Activated CD4-positive, alpha-beta T cell treated with anti-CD3 and anti-CD28 coated beads, Interleukin-2, amount 50 U/mL, for 24 hours (primary cell): ENCODE data around the gene PACSIN2.

Experiments used
- DNase-seq, 2 donors: peaks; one replicate each; pipeline ENCODE4 v3.0.0-alpha.2; 2020; ENCODE audit warnings: low read depth in 1 of 2, low spot score in 1 of 2

Gene PACSIN2

DNA sequence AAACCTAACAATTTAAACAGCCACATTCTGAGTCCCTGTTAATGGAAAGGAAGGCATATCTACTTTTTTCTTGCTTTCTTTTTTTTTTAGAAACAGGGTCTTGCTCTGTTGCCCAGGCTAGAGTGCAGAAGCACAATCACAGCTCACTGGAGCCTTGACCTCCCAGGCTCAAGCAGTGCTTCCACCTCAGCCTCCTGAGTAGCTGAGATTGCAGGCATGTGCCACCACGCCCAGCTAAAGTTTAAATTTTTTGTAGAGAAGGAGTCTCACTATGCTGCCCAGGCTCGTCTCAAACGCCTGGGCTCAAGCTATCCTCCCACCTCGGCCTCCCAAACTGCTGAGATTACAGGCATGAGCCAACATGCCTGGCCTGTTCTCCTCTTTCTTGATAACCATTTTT is 183.2 kb downstream of the PACSIN2 start:
- DNase-seq: no peak

DNA sequence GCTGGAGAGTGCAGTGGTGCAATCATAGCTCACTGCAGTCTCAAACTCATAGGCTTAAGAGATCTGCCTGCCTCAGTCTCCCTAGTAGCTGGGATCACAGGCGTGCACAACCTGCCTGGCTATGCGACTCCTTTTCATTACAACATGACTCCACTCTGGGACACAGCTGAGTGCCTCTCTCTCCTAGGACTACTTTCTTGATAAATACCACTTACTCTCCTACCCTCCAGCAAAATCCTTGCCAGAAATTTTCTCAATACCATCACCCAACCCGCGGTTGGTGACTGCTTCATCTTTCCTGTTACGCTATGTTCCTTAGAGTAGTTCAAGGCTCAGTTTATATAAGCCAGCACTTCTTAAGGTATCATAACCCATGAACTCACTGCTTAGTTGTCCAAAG is 184.8 kb downstream of the PACSIN2 start:
- DNase-seq: no peak

DNA sequence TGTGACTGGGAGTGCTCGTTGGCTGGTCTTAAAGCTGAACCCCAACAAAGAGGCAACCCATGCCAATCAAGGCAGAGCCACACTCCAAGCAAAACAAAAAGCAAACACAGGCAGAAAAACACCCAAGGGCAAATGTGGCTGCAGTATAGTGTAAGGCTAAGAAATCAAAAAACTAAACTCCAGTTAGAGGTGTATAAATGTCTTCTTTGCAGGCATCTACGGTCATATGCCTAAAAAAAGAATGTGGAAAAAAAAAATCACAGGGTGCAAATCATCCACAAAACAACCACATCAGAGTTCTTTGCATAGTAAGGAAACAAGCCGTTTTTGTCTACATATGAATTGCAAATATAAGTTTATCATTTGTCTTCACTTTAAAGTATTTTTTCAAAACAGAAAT is 185.6 kb downstream of the PACSIN2 start:
- DNase-seq: no peak

DNA sequence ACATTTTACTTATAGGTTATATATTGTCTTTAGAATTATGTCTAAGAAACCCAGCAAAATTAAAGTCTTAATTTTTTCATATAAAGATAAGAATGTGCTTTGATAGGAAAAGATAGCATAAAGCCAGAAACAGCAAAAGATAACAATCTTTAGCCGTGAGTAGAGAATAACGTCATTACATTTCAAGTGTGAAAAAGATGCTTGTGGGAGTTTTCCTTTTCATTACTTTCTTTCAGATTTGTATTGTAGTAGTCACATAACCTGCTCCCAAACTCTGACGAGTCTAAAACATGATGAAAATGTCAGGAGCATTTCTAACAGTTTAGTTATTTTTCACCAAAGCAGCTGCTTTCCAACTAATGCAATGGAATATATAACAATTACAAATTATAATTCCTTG is 189.2 kb downstream of the PACSIN2 start:
- DNase-seq: no peak

DNA sequence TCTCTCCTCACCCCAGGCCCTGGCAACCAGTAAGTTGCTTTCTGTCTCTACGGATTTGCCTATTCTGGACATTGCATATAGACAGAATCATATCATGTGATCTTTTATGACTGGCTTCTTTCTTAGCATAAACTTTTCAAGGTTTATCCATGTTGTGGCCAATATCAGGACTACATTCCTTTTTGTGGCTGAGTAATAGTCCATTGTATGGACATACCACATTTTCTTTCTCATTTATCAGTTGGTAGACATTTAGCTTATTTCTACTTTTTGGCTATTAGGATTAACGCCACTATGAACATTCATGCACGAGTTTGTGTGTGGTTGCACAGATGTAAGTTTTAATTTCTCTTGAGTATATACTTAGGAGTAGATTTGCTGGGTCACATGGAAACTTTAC is 193.6 kb downstream of the PACSIN2 start:
- DNase-seq: no peak

DNA sequence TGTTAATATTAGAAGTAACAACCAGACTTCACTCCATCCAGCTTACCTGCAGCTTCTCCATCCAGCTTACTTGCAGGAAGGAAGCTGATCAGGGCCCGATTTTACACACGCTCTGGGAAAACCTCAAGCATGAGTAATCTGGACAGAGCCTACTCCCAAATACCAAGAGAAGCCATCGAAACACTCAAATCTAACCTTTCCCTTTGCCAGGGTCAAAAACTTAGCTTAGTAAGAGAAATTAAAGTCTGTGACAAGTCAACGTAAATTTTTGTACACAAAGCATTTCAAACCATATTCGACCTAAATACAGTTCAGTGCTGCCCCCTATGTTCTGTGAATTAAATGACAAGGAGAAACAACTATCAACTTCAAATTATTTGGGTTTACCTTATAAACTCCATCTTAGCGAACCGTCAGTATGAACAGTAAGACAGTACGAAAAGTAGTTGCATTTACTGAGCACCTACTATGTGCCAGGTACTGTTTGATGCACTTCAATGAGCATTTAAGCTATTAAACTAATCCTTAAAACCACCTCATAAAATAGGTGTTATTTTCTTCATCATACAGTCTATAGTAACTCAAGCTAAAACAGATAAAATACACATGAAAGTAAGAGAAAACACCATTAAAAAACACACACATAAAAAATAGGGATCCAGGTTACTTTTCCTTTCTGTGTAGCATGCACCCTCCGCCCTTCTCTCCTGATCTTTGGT is 194.7 kb downstream of the PACSIN2 start:
- DNase-seq: no peak
